ENCODE results near the gene ACOX3. TPM values are rescaled to one million over a fixed set of nuclear protein-coding genes. Genes with fewer than 3 reads are reported as not detected.
"Not testable (repeated sequence)": the region's sequence is repeated elsewhere in the genome, so short reads cannot be mapped to it uniquely, and the experiment has no call there.

Gene ACOX3
- total RNA-seq, result 10 to 100 TPM; 17.3 to 36.0 (median 24.5) TPM

- peak; percentile 28 to 65 for TF ChIP-seq POLR2A (IDR thresholded peaks at IDR 0.05)
- TF ChIP-seq, protein P1, sequence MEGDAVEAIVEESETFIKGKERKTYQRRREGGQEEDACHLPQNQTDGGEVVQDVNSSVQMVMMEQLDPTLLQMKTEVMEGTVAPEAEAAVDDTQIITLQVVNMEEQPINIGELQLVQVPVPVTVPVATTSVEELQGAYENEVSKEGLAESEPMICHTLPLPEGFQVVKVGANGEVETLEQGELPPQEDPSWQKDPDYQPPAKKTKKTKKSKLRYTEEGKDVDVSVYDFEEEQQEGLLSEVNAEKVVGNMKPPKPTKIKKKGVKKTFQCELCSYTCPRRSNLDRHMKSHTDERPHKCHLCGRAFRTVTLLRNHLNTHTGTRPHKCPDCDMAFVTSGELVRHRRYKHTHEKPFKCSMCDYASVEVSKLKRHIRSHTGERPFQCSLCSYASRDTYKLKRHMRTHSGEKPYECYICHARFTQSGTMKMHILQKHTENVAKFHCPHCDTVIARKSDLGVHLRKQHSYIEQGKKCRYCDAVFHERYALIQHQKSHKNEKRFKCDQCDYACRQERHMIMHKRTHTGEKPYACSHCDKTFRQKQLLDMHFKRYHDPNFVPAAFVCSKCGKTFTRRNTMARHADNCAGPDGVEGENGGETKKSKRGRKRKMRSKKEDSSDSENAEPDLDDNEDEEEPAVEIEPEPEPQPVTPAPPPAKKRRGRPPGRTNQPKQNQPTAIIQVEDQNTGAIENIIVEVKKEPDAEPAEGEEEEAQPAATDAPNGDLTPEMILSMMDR (IDR thresholded peaks at IDR 0.05), result peak in 2 of 5 experiments; percentile 30 to 35
- peak in 1 of 2 donors; percentile 98 for TF ChIP-seq EP300 (IDR thresholded peaks at IDR 0.05)
- Histone ChIP-seq H3K27me3 (no peaks in the 10 kb centered on the region), H3K4me1 (peaks cover 0 to 79% (median 26%) of the 10 kb centered on the region in 4 donors), H3K9me3 (no peaks in the 10 kb centered on the region), H3K36me3 (no peaks in the 10 kb centered on the region), H3K4me3 (peak within 1 kb of the TSS; percentile 70 to 99 (median 96)), H3K27ac (peak within 1 kb of the TSS; percentile 78 to 98 (median 94))
- peak; percentile 92 to 97 for DNase-seq (ENCODE audit: low spot score in 2 of 2)
- WGBS, 2 donors, result 0% methylated on average over 42 to 55 of the region's 60 CpGs
Observed at GRCh38 chr4:8440492-8441311, at the start of gene ACOX3, which contains the start of gene TRMT44. TSS of gene ACOX3 (minus strand) at chr4:8440723. CDS start at chr4:8416521, 24,202 bp downstream. TSS of gene TRMT44 (plus strand) at chr4:8440777. CDS start at chr4:8440823, 46 bp downstream.

GRCh38 chr4:8488791-8489369 lies 48.4 kb upstream of the ACOX3 start:
- TF ChIP-seq EP300 (IDR thresholded peaks at IDR 0.05), result no peak
- TF ChIP-seq POLR2A (IDR thresholded peaks at IDR 0.05), result no peak
- TF ChIP-seq, protein P1 (IDR thresholded peaks at IDR 0.05), result no peak
- whole genome bisulfite sequencing, 2 donors, result 95 to 96% methylated on average over 4 of the region's 5 CpGs
- Histone ChIP-seq H3K36me3 (peaks cover 0 to 6% (median 0%) of the 10 kb centered on the region in 3 donors), H3K9me3 (no peaks in the 10 kb centered on the region), H3K27me3 (no peaks in the 10 kb centered on the region), H3K27ac (no peak overlapping the region), H3K4me1 (no peaks in the 10 kb centered on the region), H3K4me3 (no peak overlapping the region)
- no peak for DNase-seq (ENCODE audit: low spot score in 2 of 2)

- not testable (repeated sequence) for H3K27ac ChIP-seq; H3K27me3 ChIP-seq; H3K36me3 ChIP-seq; H3K9me3 ChIP-seq; H3K4me3 ChIP-seq; DNase-seq (ENCODE audit: low spot score in 2 of 2); H3K4me1 ChIP-seq
- 49 to 54% methylated on average over 9 of the region's 9 CpGs for WGBS, 2 donors
Observed at GRCh38 chr4:8486643-8487042, 46.1 kb upstream of the ACOX3 start.

GRCh38 chr4:8480221-8480620 lies 39.7 kb upstream of the ACOX3 start:
- no peak overlapping the region for H3K27ac ChIP-seq
- no peaks in the 10 kb centered on the region for H3K4me1 ChIP-seq
- H3K9me3 ChIP-seq, result no peaks in the 10 kb centered on the region
- no peaks in the 10 kb centered on the region for H3K27me3 ChIP-seq
- H3K4me3 ChIP-seq, result no peak overlapping the region
- peaks cover 0 to 44% (median 0%) of the 10 kb centered on the region in 3 donors for H3K36me3 ChIP-seq
- no peak for TF ChIP-seq POLR2A (IDR thresholded peaks at IDR 0.05)
- TF ChIP-seq EP300 (IDR thresholded peaks at IDR 0.05), result no peak
- TF ChIP-seq, protein P1 (IDR thresholded peaks at IDR 0.05), result no peak
- DNase-seq (ENCODE audit: low spot score in 2 of 2), result no peak
- WGBS, 2 donors, result 87 to 90% methylated on average over 11 of the region's 11 CpGs

DNA sequence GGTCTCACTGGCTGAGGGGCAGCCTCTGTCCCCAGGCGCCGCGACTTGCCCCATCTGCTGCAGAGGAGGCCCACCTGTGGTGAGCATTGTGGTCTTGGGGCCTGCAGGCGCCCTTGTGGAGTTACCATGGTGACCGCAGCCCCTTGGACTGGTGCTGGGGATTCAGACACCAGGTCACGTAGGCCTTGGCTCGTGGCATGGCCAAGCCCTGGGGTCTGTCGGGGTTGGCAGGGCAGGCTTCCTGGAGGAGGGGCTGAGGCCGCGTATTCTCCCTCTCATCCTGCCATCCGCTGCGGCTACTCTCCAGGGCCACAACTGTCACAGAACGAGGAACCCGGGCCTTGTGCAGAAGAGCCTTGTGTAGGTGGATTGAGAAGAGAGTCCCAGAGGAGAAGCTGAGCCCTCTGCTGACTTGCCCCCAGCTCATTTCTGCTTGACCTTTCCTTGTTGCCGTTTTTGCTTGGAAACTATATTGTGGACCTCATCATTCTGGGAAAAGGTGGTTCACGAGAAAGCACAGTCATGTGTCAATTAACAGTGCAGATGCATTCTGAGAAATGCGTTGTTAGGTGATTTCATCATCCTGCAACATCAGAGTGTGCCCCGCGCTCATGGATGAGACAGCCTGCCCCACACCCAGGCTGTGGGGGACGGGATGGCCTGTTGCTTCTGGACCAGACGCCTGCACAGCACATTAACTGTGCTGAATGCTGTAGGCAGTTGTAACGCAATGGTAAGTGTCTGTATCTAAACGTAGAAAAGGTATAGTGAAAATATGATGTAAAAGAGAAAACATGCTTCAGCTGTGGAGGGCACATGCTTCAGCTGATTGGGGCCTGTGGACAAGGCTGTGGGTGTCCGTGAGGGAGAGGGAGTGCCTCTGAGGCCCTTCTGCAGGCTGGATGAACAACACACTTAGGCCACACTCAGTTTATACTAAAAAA lies 38.5 kb upstream of the ACOX3 start:
- no peak for TF ChIP-seq EP300 (IDR thresholded peaks at IDR 0.05)
- TF ChIP-seq, protein P1 (IDR thresholded peaks at IDR 0.05), result no peak
- TF ChIP-seq POLR2A (IDR thresholded peaks at IDR 0.05), result no peak

More for the DNA sequence above, 38.5 kb upstream of the ACOX3 start:
- H3K36me3 ChIP-seq, result peaks cover 0 to 52% (median 0%) of the 10 kb centered on the region in 3 donors
- DNase-seq (ENCODE audit: low spot score in 2 of 2), result no peak
- no peak overlapping the region for H3K27ac ChIP-seq
- peaks cover 0 to 1% (median under 1%) of the 10 kb centered on the region in 4 donors for H3K4me1 ChIP-seq
- H3K27me3 ChIP-seq, result no peaks in the 10 kb centered on the region
- H3K4me3 ChIP-seq, result no peak overlapping the region
- 75 to 76% methylated on average over 14 to 17 of the region's 24 CpGs for WGBS, 2 donors
- no peaks in the 10 kb centered on the region for H3K9me3 ChIP-seq
